SKM-1 treated with dmso at 0.1 percent for 144 hours (cell line): ENCODE results near the gene ULBP2.

ENCODE experiments used
- DNase-seq: peaks from one replicate; lab custom pipeline; 2025; ENCODE audit not compliant: unreplicated experiment; lab: John Stamatoyannopoulos, UW

ULBP2 gene

GRCh38 chr6:149941583-149942460 is at the start of gene ULBP2:
Gene ULBP2 (plus strand): TSS chr6:149942014. CDS start chr6:149942073, 59 bp downstream.
- peak; percentile 43 for DNase-seq

GRCh38 chr6:149895048-149895590 is 46.7 kb upstream of the ULBP2 start:
- DNase-seq = no peak

GRCh38 chr6:149895833-149896271 is 46.0 kb upstream of the ULBP2 start:
- DNase-seq = no peak

- DNase-seq = no peak
Measured at GRCh38 chr6:149896491-149896890, 45.3 kb upstream of the ULBP2 start.

GRCh38 chr6:149897015-149897697 is 44.7 kb upstream of the ULBP2 start:
- DNase-seq = no peak

- DNase-seq = no peak
Measured at GRCh38 chr6:149897855-149898744, 43.7 kb upstream of the ULBP2 start, which contains the start of gene RAET1E. Gene RAET1E (minus strand): TSS chr6:149898113. CDS start chr6:149890901, 7,212 bp downstream.

- DNase-seq = no peak
Measured at GRCh38 chr6:149898966-149899365, 42.8 kb upstream of the ULBP2 start.

- DNase-seq = no peak
Measured at GRCh38 chr6:149899486-149899885, 42.3 kb upstream of the ULBP2 start.

GRCh38 chr6:149899926-149900619 is 41.7 kb upstream of the ULBP2 start:
- no peak for DNase-seq

GRCh38 chr6:149900620-149901443 is 41.0 kb upstream of the ULBP2 start:
- no peak for DNase-seq

- DNase-seq = no peak
Measured at GRCh38 chr6:149901444-149902140, 40.2 kb upstream of the ULBP2 start.

- DNase-seq = no peak
Measured at GRCh38 chr6:149903938-149904611, 37.7 kb upstream of the ULBP2 start.

GRCh38 chr6:149904661-149905370 is 37.0 kb upstream of the ULBP2 start:
- no peak for DNase-seq

- no peak for DNase-seq
Measured at GRCh38 chr6:149905371-149905910, 36.4 kb upstream of the ULBP2 start.

- no peak for DNase-seq
Measured at GRCh38 chr6:149905911-149906371, 35.9 kb upstream of the ULBP2 start.

GRCh38 chr6:149906405-149906804 is 35.4 kb upstream of the ULBP2 start:
- DNase-seq = no peak

GRCh38 chr6:149907317-149907716 is 34.5 kb upstream of the ULBP2 start:
- DNase-seq = no peak
